Prostate gland (tissue), 2 donors: ENCODE measurements around the gene SORL1.

Experiments used
- POLR2A ChIP-seq: fragments of 450-650 bp; IDR thresholded peaks from one replicate; pipeline ENCODE4 v1.6.1; 2016; ENCODE audit warnings: antibody characterized with exemption, mild to moderate bottlenecking
- POLR2AphosphoS5 ChIP-seq: sonication (generic); formaldehyde crosslinking; IDR thresholded peaks from one replicate; pipeline ENCODE4 v1.6.1; 2017; ENCODE audit warnings: antibody characterized with exemption
- TF ChIP-seq, protein P1 (sequence below), 4 experiments: fragments of 200-600 bp in 2 of 4; fragments of 450-650 bp in 2 of 4; sonication (generic) in 2 of 4; IDR thresholded peaks; 1 replicate in 3 of 4; 2 replicates in 1 of 4; pipeline ENCODE4 v1.5.1; 2016 to 2019; ENCODE audit warnings: antibody characterized with exemption in 4 of 4, mild to moderate bottlenecking in 2 of 4, moderate library complexity in 2 of 4

DNA sequence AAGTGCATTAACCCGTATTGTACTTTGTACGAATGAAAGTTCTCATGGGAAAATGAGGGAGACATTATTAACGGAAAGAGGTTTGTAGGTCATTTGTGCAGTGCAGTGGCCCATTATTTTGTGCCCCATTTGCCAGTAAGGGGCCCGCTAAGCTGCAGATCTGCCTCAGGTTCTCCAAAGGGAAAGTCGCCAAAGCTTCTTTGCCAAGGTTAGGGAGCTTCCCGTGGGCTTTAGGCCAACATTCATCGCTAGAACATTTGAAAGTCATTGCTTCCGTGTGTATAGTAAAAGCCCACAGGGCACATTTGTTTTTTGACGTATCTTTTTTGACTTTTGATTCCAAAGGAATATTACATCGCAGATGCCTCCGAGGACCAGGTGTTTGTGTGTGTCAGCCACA is 61.7 kb downstream of the SORL1 start:
- TF ChIP-seq, protein P1, sequence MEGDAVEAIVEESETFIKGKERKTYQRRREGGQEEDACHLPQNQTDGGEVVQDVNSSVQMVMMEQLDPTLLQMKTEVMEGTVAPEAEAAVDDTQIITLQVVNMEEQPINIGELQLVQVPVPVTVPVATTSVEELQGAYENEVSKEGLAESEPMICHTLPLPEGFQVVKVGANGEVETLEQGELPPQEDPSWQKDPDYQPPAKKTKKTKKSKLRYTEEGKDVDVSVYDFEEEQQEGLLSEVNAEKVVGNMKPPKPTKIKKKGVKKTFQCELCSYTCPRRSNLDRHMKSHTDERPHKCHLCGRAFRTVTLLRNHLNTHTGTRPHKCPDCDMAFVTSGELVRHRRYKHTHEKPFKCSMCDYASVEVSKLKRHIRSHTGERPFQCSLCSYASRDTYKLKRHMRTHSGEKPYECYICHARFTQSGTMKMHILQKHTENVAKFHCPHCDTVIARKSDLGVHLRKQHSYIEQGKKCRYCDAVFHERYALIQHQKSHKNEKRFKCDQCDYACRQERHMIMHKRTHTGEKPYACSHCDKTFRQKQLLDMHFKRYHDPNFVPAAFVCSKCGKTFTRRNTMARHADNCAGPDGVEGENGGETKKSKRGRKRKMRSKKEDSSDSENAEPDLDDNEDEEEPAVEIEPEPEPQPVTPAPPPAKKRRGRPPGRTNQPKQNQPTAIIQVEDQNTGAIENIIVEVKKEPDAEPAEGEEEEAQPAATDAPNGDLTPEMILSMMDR (IDR thresholded peaks at IDR 0.05), result no peak
- TF ChIP-seq POLR2A (no peak), POLR2AphosphoS5 (no peak)
